IMR-90 (cell line): ENCODE measurements around the gene TRMT1. TPM values are rescaled to one million over a fixed set of nuclear protein-coding genes. Genes with fewer than 3 reads are reported as not detected.

ENCODE experiments used
- ATAC-seq: fragments of 200-7000 bp; cut with Tn5 transposase; 2 replicates; pipeline ENCODE4 v1.9.1; 2020; ENCODE audit warnings: low read depth, mild to moderate bottlenecking, moderate library complexity
- BruUV-seq: library from RNA; stranded (reverse); fragments of 400-500 nt; replicated peaks from 2 replicates; lab custom pipeline; 2021; lab: Mats Ljungman, UMichigan
- CTCF ChIA-PET: fragments of 300-600 bp; formaldehyde crosslinking; extraction: SDS; loops from one replicate; lab custom pipeline; 2021; ENCODE audit warnings: antibody characterized with exemption; lab: Yijun Ruan, JAX
- POLR2A ChIA-PET: fragments of 300-600 bp; sonication (Branson Sonifier 250); formaldehyde crosslinking; loops from one replicate; lab custom pipeline; 2022; ENCODE audit warnings: antibody characterized with exemption; ENCODE audit not compliant: unreplicated experiment; lab: Charles Lee
- DNase-seq: peaks from one replicate; pipeline ENCODE4 v3.0.0; 2013
- H2AFZ ChIP-seq: replicated peaks from 2 replicates; pipeline ENCODE3; 2013; ENCODE audit warnings: low read length, mild to moderate bottlenecking; ENCODE audit not compliant: poor library complexity
- H2AK5ac ChIP-seq: 2 replicates; pipeline ENCODE4 v1.6.1; 2013; ENCODE audit warnings: low read depth, low read length, inconsistent platforms
- H2AK9ac ChIP-seq: replicated peaks from 2 replicates; pipeline ENCODE3; 2013; ENCODE audit warnings: mild to moderate bottlenecking, low read depth, low read length, moderate library complexity; ENCODE audit not compliant: poor library complexity
- H2BK120ac ChIP-seq: 2 replicates; pipeline ENCODE4 v1.6.1; 2013; ENCODE audit warnings: low read depth, low read length, inconsistent platforms
- H2BK15ac ChIP-seq: 3 replicates; pipeline ENCODE4 v1.6.1; 2013; ENCODE audit warnings: low read depth, low read length, inconsistent platforms
- H2BK20ac ChIP-seq: 2 replicates; pipeline ENCODE4 v1.6.1; 2013; ENCODE audit warnings: low read depth, mild to moderate bottlenecking, inconsistent platforms, low read length, moderate library complexity
- H2BK5ac ChIP-seq: 2 replicates; pipeline ENCODE4 v1.6.1; 2013; ENCODE audit warnings: mild to moderate bottlenecking, low read depth, low read length, inconsistent platforms; ENCODE audit not compliant: poor library complexity, severe bottlenecking
- H3K14ac ChIP-seq: replicated peaks from 2 replicates; pipeline ENCODE4 v1.6.1; 2013; ENCODE audit warnings: low read depth, low read length, inconsistent platforms
- H3K18ac ChIP-seq: 2 replicates; pipeline ENCODE4 v1.6.1; 2013; ENCODE audit warnings: low read depth, low read length, control low read depth
- H3K23ac ChIP-seq: 2 replicates; pipeline ENCODE4 v1.6.1; 2013; ENCODE audit warnings: low read depth, low read length, inconsistent platforms
- H3K27ac ChIP-seq: 2 replicates; pipeline ENCODE4 v1.5.1; 2013; ENCODE audit warnings: mild to moderate bottlenecking, control low read depth, low read length; ENCODE audit not compliant: insufficient read depth
- H3K27me3 ChIP-seq: 2 replicates; pipeline ENCODE4 v1.6.1; 2013; ENCODE audit warnings: low read length; ENCODE audit not compliant: control insufficient read depth, insufficient read depth
- H3K36me3 ChIP-seq: 2 replicates; pipeline ENCODE4 v1.6.1; 2013; ENCODE audit warnings: low read length, mixed read lengths; ENCODE audit not compliant: control insufficient read depth, insufficient read depth
- H3K4ac ChIP-seq: 2 replicates; pipeline ENCODE4 v1.6.1; 2013; ENCODE audit warnings: low read depth, low read length, inconsistent platforms
- H3K4me1 ChIP-seq: 2 replicates; pipeline ENCODE4 v1.6.1; 2013; ENCODE audit warnings: low read length, mixed read lengths; ENCODE audit not compliant: control insufficient read depth, insufficient read depth
- H3K4me2 ChIP-seq: 2 replicates; pipeline ENCODE4 v1.6.1; 2013; ENCODE audit warnings: low read depth, mild to moderate bottlenecking, control low read depth, low read length, moderate library complexity
- H3K4me3 ChIP-seq: 2 replicates; pipeline ENCODE4 v1.5.1; 2013; ENCODE audit warnings: low read depth, mild to moderate bottlenecking, control low read depth, low read length, moderate library complexity; ENCODE audit not compliant: insufficient read depth
- H3K56ac ChIP-seq: 2 replicates; pipeline ENCODE4 v1.6.1; 2013; ENCODE audit warnings: low read length, inconsistent platforms; ENCODE audit not compliant: insufficient read depth; ENCODE audit errors: extremely low read depth
- H3K79me1 ChIP-seq, 2 experiments: 2 replicates each; pipeline ENCODE4 v1.6.1; 2013; ENCODE audit warnings: low read length in 2 of 2, inconsistent platforms in 1 of 2, low read depth in 1 of 2
- H3K9ac ChIP-seq: 2 replicates; pipeline ENCODE4 v1.6.1; 2013; ENCODE audit warnings: low read depth, low read length, control low read depth
- H3K9me1 ChIP-seq: 2 replicates; pipeline ENCODE4 v1.6.1; 2013; ENCODE audit warnings: low read length, inconsistent platforms; ENCODE audit not compliant: insufficient read depth
- H3K9me3 ChIP-seq: 2 replicates; pipeline ENCODE4 v1.6.1; 2013; ENCODE audit warnings: low read length; ENCODE audit not compliant: control insufficient read depth, insufficient read depth
- H4K20me1 ChIP-seq: 2 replicates; pipeline ENCODE4 v1.6.1; 2013; ENCODE audit warnings: low read length, inconsistent platforms; ENCODE audit not compliant: insufficient read depth
- H4K5ac ChIP-seq: 2 replicates; pipeline ENCODE4 v1.6.1; 2013; ENCODE audit warnings: mild to moderate bottlenecking, low read depth, low read length, control low read depth
- H4K8ac ChIP-seq, 2 experiments: 2 replicates each; pipeline ENCODE4 v1.6.1; 2013; ENCODE audit warnings: low read depth in 2 of 2, low read length in 2 of 2, control low read depth in 1 of 2, inconsistent platforms in 1 of 2
- H4K91ac ChIP-seq: 2 replicates; pipeline ENCODE4 v1.6.1; 2013; ENCODE audit warnings: low read depth, low read length, inconsistent platforms; ENCODE audit not compliant: insufficient read depth
- CEBPB ChIP-seq: IDR thresholded peaks from 2 replicates; pipeline ENCODE4 v1.6.1; 2012; ENCODE audit warnings: low read depth, low read length, improper control_type of control experiment
- ELK1 ChIP-seq: fragments of 150-350 bp; IDR thresholded peaks from 2 replicates; pipeline ENCODE4 v1.6.1; 2016; ENCODE audit warnings: low read depth, mild to moderate bottlenecking, low read length, moderate library complexity, borderline replicate concordance
- MAZ ChIP-seq: IDR thresholded peaks from 2 replicates; pipeline ENCODE4 v1.6.1; 2012; ENCODE audit warnings: low read depth, mild to moderate bottlenecking, low read length, improper control_type of control experiment, moderate library complexity, borderline replicate concordance
- RCOR1 ChIP-seq: IDR thresholded peaks from 2 replicates; pipeline ENCODE4 v1.6.1; 2012; ENCODE audit warnings: mild to moderate bottlenecking, low read length, improper control_type of control experiment; ENCODE audit not compliant: insufficient replicate concordance
- SMC3 ChIP-seq: fragments of 150-350 bp; IDR thresholded peaks from 2 replicates; pipeline ENCODE4 v1.6.1; 2016; ENCODE audit warnings: low read depth, mild to moderate bottlenecking, antibody characterized with exemption, low read length, moderate library complexity
- WGBS, 2 experiments: methylation state at CpG; one replicate each; pipeline versions ENCODE4 v1.1.5 to v1.1.7; 2013; ENCODE audit warnings: missing lambda C conversion rate in 2 of 2; ENCODE audit not compliant: insufficient read length in 1 of 2; ENCODE audit errors: extremely low coverage in 2 of 2; 5-methylcytosine and 5-hydroxymethylcytosine counted together
- dilution Hi-C: fragments of 300-500 bp; cut with HindIII; formaldehyde crosslinking; loops from one replicate; pipeline ENCODE4 v1.14.3; 2018; ENCODE audit warnings: low sequenced_read_pairs; ENCODE audit not compliant: unreplicated experiment
- in situ Hi-C: fragments of 300-500 bp; cut with MboI; formaldehyde crosslinking; loops from 3 replicates; pipeline ENCODE4 v1.14.3; 2019; ENCODE audit warnings: low sequenced_read_pairs, inconsistent platforms, mixed read lengths
- intact Hi-C: fragments of 100-400 bp; cut with micrococcal nuclease; formaldehyde crosslinking; loops from 2 replicates; pipeline ENCODE4 v1.10.0; 2022
- polyA plus RNA-seq, 3 experiments: library from polyadenylated mRNA; depleted of rRNA; stranded (reverse); fragments of >200 nt; gene quantifications; 2 replicates each; pipeline ENCODE4 v1.2.3, GENCODE V29; 2012; ENCODE audit warnings: low replicate concordance in 1 of 3
- total RNA-seq: library from RNA; depleted of rRNA; stranded (reverse); fragments of >200 nt; gene quantifications from 2 replicates; pipeline ENCODE4 v1.2.3, GENCODE V29; 2012

TRMT1 gene
- total and polyA plus RNA-seq, 2 of the 4 experiments (the other 2 are of a cell fraction): 28.3 to 56.0 TPM

- H3K4ac ChIP-seq: no peak overlapping the region
- no peak overlapping the region for H3K27ac ChIP-seq
- no peak overlapping the region for H3K4me3 ChIP-seq
Observed at GRCh38 chr19:13072188-13072908, 44.2 kb downstream of the TRMT1 start.

More at GRCh38 chr19:13072188-13072908, 44.2 kb downstream of the TRMT1 start:
- peaks cover 10% of the 10 kb centered on the region; the same call in 1 of the 2 replicates for H3K4me1 ChIP-seq
- H3K23ac ChIP-seq: no peak overlapping the region
- no peaks in the 10 kb centered on the region for H3K27me3 ChIP-seq
- H4K20me1 ChIP-seq: peaks cover 25% of the 10 kb centered on the region
- DNase-seq (no peak), ATAC-seq (no peak)
- H3K9ac ChIP-seq: no peak overlapping the region
- POLR2A ChIA-PET: no interaction called here
- no peak overlapping the region for H2BK5ac ChIP-seq
- H4K8ac ChIP-seq: no peak overlapping the region
- no peak overlapping the region for H2BK120ac ChIP-seq
- H2AK5ac ChIP-seq: no peak overlapping the region
- WGBS, 2 experiments: 100% methylated on average over 1 of the region's 9 CpGs; no CpG with 5 or more reads in 1 of the 2 experiments
- H3K18ac ChIP-seq: no peak overlapping the region
- TF ChIP-seq MAZ (no peak), SMC3 (no peak), RCOR1 (no peak), CEBPB (no peak), ELK1 (no peak)
- dilution Hi-C loops (no loop called here), intact Hi-C loops (no loop called here), in situ Hi-C loops (no loop called here)
- H2AFZ ChIP-seq: no peak overlapping the region
- peaks cover 12 to 35% of the 10 kb centered on the region in 2 experiments for H3K79me1 ChIP-seq
- no TSS peak for BruUV-seq
- no peaks in the 10 kb centered on the region for H3K9me3 ChIP-seq
- no peak overlapping the region for H3K14ac ChIP-seq
- H3K56ac ChIP-seq: no peak overlapping the region
- peaks cover 35% of the 10 kb centered on the region for H3K36me3 ChIP-seq
- H4K91ac ChIP-seq: no peak overlapping the region
- no peak overlapping the region for H2AK9ac ChIP-seq
- H3K9me1 ChIP-seq: no peaks in the 10 kb centered on the region
- H4K5ac ChIP-seq: no peak overlapping the region
- no peak overlapping the region for H2BK15ac ChIP-seq
- CTCF ChIA-PET: interaction anchor here (1.7 kb wide), 1 partner anchor 11 kb away, joined by 6 read pairs; no protein-coding TSS in a partner anchor
- no peak overlapping the region for H2BK20ac ChIP-seq
- no peak overlapping the region for H3K4me2 ChIP-seq
